Measurements from ENCODE around the gene ACSS3.

ACSS3 gene

DNA sequence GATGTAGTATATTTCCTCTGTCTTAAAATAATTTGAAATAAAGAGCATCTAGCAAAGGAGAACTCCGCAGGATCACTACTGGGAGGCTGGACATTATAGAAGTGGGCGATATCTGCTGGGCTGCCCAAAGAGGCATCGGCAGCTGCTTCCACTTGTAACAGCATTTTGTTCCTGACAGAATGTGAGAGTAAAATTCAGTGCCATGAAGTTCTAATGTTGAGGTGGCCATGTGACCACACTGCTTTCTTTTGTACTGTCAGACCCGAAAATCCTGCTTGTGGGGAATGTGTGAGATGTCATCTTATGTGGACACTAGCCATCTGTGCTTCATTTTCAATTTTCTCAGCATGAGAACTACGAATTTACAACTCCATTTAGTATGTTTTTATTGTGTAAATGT, 151.9 kb downstream of the ACSS3 start:
- DNase-seq: peak in 1 of 2 experiments; percentile 49

DNA sequence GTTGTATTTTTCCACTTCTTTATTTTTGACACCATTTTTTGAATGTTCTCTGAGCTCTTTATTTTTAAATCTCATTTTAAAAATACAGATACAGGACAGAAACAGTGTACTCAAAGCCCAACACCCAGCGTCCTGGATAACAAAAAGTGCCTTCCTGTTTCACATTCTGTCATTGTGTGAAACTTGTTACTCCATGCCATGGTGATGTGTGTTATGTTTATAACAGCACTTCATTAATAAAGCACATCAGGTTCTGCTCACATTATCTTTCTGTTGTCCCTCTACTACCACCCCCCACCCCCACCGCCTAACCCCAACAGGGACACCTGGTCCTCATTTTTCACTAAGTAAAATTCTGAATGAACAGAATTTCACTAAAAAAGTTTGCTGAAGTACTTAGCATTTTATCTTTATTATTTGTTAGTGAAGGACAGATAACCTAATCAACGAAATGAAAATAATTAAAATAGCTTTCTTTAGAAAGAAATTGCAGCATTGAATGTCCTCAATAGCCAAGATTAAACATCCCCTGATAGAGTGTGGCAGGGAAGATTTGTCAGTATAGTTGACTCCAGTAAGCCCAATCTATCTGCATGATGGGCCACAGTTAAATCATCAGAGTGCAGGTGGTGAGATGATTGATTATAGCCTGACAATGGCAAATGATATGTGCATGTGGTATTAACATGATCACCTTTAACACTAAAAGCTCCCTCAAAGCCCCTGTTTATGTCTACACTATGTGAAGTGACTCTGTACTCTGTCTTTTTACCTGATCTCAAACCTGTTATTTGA, 153.9 kb downstream of the ACSS3 start:
- DNase-seq: peak in 1 of 2 experiments; percentile 72

DNA sequence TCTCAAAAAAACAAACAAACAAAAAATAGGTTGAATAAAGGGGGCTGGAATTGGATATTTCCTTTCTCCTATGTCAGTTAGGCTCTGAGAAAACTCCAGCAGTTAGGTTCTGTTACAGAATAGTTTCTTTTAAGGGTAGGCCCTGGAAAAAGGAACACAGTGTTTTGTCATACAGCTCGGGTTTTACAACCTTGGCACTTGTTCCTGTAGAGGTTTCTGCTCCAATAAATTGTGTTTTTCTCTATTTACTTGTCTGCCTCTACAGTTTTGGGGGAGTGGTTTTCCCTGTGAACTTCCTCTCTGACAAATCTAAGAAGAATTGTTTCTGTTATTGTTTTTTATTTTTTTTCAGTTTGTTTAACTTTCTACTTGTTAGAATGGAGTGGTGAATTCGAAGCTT, 167.6 kb downstream of the ACSS3 start:
- DNase-seq: peak in 1 of 2 experiments; percentile 48

DNA sequence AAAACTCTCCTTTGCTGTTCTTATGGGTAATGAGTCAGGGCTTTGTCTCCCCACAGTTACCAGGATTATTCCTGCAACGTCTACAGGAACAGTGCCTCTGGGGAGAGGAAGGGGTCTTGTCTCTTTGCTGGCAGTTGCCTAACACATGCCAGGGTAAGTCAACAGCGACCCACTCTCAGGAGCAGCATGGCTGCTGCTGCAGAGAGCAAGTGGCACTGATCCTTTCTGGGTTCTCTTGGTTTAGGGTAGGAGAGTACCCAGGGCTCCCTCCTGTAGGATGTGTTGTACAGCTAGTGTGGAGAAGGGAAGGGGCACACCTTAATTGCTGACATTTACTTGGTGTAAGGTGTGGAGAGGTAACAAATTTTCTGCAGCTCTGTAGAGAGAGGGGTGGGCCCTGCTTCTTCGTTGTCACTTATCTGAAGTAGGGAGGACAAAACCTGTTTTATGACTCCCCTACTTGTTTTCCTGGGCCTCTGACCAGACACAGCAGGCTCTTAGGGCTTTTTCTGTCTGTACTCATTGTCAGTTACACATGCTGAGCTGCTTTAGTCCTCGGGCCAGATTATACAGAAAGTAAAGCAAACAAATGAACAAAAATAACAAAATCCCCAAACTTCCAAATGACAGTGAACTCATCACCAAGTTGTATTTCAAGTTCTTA, 168.2 kb downstream of the ACSS3 start:
- peak; percentile 48 to 84 for DNase-seq

DNA sequence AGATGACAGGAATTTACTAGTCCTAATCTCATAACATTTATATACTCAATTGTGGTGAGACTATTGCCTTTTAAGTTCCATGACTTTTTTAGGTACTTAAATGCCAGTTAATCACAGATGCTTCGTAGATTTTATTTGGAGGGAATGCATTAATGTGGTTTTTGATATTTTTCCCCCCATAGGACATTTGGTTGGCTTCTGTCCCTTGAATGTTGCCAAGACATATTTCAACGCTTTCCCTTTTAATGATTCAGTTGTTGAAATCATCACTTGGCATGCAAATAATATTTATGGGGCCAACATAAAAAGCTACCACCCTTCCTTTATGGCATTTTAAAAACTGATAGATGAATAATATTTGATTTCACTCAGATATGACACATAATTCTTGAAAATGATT, 172.1 kb downstream of the ACSS3 start:
- DNase-seq: no peak

DNA sequence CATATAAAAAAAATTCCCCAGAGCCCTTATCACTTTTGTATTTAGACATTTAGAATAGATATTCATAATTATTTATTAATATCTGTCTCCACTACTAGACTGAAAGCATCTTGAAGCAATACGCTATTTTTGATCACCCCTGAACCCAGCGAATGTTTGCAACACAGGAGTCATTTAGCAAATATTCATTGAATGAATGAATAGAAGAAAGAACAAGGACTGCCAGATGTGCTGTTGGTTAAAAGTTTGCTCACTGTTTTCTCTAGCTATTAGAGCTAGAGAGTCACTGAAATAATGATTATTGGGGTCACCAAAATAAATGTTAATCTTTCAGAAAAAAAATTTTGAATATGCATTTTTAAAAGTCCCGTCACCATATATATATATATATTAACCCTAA, 174.3 kb downstream of the ACSS3 start:
- DNase-seq: no peak

DNA sequence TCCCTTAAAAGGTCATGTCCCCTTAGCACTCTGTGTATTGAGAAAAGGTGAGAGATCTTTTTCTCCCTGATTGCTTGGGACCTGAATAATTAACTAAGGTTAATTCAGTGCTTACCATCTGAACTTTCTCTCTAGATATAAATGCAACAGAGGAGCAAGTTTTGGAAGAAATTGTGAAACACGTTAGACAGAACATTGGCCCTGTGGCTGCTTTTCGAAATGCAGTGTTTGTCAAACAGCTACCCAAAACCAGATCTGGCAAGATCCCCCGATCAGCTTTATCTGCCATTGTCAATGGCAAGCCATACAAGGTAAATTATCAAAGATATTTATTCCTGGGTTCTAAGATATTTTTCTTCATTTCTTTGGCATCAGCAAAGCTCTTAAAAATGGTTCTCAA, 175.5 kb downstream of the ACSS3 start:
- DNase-seq: no peak

DNA sequence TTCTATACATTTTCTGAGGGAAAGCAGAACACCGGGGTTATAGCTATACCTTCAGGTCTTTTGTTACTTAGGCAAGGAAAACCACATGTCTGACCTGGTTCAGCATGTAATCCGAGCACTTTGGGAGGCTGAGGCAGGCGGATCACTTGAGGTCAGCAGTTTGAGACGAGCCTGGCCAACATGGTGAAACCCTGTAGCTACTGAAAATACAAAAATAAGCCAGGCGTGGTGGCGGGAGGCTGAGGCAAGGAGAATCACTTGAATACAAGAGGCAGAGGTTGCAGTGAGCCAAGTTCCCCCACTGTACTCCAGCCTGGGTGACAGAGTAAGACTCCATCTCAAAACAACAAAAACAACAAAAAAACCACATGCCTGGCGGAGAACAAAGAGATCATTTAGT, 177.6 kb downstream of the ACSS3 start:
- DNase-seq: no peak

DNA sequence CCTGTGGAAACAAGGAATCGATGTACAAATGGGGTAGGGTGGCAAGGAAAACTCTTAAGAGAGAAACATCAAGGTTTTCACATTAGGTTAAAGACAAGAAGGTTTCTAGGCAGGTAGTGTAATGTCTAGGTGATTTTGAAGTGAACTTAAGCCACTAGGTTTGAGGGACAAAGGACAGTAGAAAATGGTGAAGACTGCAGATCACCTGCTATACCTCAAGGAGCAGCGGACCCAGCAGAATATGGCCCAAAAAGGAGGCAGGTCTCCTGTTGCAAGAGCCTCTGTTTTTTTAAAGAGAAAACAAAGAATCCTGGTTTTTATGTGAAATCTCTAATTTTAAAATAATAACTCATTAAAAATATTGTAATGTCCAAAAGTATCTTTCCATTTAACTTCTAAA, 178.1 kb downstream of the ACSS3 start:
- DNase-seq: no peak

DNA sequence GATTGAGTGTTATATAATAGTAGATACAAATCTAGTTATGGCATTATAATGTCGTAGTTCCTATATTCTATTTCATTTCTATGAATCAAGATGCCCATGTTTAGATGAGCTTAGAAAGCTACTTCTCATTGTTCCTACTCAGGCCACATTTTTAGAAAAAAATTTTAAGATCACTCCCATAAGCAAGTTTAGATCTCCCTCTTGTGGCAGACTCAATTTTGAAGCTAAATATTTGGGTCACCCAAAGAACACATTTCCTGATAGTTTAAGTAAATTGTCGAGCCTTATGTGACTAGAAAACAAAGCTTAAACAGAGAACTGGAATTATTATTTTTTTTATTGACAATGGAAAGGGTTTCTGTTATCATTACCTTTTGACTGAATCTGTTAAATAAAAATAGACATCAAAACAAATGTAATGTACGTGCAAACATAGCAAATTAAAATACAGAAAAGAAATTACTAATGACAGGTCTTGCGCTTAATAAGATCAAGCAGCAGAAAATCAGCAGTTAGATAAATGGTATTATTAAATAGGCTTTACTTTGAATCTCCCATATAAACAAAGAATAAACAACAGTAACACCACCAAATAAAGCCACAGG, 180.2 kb downstream of the ACSS3 start:
- peak; percentile 65 to 90 for DNase-seq

DNA sequence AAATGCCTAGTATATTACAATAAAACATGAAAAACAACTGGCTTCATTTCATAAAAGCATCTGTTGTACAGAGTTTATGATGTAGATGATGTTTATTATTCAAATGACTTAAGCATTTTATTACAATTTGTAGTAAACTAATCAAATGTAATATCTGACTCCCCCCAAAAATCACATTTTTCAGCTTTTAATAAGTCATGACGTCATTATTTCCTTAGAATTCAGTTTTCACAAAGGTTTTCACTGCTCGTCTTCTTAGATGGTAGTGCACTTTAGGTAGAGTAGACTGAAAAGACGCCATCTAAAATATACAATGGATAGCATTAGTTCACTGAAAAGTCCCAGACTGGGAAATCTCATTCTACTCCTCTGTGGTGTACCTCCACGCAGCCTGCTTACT, 181.5 kb downstream of the ACSS3 start:
- no peak for DNase-seq

DNA sequence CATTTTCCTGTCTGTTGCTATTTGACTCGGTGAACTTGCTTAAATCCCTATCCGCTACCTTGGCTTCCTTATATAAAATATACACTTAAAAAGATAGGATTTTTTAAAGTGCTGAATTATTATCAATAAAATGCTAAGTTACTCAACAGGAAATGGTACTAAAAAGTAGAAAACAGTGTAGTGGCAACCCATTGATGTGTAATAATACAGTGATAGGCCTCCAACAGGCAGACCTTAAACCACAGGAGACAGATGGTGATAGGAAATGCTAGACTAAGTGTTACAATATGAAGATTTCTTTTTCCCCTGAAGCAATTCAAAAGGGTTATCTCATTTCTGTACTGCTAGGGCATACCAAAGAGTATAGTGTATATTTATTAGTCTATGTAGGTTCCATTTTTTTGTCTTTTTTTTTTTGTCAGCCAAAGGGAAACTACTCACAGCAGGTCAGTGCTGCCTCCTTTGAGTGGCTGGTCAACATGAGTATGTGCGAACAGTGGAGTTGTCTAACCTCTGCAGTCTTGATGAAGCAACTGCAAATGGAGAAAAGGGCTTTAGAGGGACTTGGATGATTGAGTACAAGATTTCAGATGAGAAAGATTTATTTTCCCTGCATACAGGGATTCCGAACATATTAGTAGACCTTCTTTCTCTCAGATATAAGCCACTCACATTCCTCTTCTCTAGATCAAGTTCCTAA, 183.8 kb downstream of the ACSS3 start:
- DNase-seq: no peak

DNA sequence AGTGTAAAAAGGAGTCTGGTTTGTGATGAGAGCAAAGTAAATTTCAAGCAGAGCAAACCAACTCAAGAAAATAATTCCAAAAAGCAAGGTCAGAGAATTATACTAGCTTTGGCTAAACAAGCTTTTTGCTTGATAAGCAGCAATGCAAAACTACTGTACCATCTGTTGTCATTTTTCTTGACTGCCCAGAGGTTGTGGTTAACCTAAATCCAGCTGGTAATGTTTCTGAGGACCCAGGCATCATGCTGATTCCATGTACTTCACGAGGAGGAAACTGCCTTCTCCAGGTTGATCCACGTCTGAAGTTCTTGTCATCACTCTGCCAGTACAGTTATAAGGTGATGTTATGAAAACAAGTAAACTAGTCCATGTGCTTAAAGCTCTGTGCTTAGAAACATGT, 185.2 kb downstream of the ACSS3 start:
- no peak for DNase-seq

DNA sequence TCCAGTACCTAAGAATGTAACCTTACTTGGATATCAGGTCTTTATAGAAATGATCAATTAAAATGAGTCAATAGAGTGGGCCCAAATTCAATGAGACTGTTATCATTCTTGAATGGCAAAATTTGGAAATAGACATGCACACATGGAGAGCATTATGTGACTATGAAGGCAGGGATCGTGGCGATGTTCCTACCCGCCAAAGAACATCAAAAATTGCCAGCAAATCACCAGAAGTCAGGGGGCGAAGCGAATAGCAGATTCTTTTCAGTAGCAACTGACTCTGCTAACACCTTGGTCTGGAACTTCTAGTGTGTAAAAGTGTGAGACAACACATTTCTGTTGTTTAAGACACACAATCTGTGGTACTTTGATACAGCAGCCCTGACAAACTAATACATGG, 192.5 kb downstream of the ACSS3 start:
- DNase-seq: no peak

DNA sequence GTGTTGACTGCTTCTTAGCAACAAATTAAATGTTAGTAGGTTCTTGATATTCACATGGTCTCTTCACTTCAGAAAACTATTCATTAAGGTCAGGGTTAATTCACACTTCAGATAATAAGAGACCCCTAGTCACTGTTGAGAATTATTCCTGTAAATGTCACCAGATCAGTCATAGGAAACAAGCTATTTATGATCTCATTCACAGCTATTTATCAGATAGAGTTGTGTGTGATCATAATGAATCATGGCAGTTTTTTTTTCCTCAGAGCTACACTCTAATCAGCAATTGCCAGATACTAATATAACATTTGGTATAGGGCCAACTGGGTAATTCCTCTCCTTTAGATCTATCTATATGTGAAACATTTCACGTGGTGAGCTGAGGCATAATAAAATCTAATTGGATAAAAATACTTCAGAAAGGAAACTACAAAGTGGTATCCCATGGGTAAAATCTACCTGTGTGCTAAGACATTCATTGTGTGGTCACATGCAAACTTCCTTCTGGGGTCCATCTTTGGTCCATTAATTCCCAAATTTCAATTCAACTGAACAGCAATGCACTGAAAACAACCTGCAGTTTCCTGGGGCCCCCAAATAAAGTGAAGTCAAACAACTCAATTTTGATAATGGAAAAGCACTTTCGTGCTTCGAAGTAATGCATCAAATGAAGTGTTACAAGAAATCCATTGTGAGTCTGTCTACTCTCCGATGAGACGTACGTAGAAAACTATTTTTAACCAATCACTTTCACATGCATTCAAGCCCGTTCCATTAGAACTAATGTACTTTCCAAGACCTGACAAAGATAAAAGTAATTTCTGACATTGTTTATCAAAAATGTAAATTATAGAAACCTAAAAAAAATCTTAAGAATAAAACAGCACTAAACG, 197.0 kb downstream of the ACSS3 start:
- DNase-seq: peak in 1 of 2 experiments; percentile 27

DNA sequence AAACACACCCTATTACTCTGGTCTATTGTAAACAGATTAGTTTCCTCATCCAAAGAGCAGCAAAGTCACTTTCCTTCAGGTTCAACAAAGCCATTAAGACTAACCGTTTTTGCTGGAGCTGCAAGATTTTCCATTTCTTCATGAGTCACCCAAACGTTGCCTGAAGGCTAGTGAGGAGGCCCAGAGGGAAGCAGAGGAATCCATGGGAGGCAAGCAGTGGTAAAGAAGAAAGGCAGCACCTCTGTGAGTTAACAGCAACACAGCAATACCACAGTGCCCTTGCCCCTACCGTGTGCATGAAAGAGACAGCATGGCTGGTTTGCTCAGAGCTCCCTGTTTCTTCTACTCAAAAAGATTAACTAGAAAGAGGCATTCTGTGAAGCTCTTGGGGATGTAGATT, 206.3 kb downstream of the ACSS3 start:
- no peak for DNase-seq

DNA sequence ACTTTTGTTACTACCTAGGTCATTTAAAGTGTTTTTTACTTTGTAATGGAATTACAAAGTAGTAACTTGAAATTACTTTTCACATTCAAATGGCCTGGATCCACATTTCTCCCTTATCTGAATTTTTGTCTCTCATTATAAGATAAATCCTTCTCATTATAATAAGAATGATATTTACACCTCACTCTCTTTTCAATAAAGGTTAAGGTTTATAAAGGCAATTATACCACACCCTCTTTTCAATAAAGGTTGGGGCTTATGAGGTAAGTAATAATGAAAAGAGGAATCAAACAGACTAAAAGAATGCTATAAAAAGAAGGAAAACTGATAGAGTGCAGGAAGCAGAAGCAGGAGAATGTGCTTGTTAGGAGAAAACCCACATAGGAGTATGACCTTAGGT, 210.8 kb downstream of the ACSS3 start:
- no peak for DNase-seq

DNA sequence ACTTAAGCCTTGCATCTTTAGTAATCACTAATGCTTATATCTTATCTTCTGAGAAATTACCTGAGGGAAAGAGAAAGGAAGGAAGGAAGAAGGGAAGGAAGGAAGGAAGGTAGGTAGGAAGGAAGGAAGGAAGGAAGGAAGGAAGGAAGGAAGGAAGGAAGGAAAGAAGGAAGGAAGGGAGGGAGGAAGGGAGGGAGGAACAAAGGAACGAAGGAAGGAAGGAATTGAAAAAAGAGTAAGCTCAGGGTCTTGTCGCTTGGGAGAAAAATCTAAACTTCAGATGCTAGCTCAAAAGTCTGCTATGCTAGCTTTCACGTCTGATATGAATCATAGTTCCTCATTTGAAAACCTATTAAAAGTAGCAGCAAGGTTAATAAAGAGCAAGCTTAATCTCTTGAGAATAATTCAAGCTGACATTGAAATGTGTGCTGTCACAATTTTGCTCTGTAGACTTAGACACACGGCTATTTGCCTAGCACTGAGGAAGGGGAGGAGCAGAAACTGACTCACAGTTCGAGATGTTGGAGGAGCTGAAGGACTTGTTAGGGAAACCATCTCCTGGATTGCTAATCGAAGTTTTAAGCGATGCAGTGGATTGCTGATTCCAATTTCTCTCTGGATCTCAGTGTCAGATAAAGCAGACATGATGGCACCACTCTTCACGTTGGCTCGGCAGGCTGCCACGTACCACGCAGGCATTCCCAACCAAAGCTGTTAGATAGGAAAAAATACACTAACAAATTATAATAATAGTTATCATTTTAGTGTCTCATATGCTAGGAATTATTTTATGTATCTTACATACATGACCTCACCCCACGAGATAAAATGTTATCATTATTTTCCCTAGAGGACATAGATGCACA, 216.7 kb downstream of the ACSS3 start:
- no peak for DNase-seq

DNA sequence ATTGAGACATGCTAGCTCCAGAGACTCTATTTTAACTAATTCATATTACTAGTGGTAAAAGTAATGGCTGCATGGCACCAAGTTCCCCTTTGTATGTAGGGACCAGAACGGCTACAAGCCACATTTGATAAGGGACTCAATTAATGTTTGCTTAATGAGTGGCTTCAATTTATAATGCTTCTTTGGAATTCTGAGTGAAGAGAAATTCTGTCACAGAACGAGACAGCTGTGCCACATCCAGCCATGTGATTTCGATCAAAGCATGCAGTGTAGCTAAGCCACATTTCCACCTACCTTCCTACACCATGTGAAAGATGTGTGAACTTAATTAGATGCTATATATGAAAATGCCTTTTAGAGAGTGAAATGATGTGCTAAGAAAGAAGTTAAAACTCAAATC, 217.4 kb downstream of the ACSS3 start:
- no peak for DNase-seq

DNA sequence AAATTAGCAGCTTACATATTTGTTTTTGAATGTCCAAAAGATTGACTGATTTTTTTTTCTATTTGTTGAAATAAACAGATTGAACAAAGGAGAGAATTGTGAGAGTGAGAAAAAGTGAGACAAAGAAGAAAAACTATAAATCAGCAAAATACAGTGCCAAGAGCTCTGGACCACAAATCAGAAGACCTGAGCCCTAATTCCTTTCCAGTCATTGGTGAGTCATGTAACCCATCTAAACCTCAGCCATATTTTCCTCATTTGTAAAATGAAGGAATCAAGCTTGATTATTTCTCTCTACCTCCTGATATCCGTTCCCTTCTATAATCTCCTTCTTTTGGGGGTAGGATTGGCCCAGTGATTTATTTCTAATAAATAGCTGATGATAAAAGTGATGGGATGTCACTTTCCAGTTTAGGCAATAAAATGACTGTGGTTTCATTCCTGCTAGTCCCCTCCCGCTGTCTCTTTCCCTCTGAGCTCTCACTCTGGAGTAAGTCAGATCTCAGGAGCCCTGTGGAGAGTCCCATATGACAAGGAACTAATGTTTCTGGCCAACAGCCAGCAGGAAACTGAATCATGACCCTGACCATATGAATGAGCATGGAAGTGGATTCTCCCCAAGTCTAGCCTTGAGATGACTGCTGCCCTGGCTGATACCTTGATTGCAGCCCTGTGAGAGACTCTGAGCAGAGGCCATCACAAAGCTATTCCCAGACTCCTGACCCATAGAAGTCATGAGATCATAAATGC, 218.9 kb downstream of the ACSS3 start:
- no peak for DNase-seq

DNA sequence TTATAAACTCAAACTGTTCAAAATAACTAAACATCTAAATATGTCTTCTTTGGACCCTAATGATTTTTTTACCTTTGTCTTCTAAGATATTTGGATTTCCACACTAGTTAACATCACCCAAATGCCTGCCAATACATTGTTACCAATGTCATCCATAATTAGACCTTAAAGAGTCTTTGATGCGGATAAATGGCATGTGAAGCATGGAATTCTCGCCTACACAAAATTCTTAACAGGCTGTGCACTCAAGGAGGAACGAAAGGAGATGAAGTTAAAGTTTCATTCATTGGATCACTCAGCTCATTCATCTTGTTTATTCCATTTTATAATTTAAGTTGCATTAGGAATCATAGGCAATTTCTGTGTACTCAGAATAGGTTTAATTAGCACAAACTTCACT, 219.7 kb downstream of the ACSS3 start:
- no peak for DNase-seq
